NCI-H1694 treated with DMSO at 0.1 percent for 48 hours (cell line): ENCODE measurements around the gene LMO2.

Source experiments
- DNase-seq: peaks from one replicate; lab custom pipeline; 2025; lab: John Stamatoyannopoulos, UW

LMO2 gene

DNA sequence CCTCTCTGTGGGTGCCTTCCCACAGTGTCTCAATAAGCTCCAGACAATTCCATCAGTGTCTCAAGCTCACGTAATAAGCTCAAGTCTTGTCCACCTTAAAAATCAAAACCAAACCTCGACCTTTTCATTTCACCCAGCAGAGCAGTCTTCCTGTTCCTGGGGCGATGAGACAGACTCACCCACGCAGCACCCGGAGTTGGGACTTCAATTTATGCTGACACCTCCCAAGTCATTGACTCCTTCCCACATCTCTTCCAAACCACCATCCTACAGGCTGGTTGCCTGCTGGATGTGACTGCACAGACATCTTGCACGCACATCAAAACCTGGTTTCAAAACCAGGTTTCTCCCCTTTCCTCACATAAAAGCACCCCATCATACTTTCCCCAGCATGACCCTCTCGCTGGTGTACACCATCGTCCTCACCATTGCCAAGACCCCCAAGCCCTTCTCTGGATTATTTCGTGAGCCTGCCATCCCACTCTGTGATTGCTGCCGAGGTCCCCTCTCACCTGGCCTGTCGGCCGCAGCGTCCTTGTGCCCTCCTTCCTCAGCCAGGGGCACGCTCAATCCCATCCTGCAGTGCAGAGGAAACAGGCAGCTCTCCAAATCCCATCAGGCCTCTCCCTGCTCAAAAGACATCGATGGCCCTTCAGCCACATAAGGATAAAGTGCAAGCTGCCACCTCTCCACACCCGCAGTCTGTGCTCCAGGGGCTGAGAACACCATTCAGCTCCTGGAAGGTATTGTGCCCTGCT is 72.4 kb downstream of the LMO2 start:
- no peak for DNase-seq
